IPS-18c (cell line): ENCODE results near the gene TSPAN2.

Experiments
- H3K4me3 ChIP-seq: 2 replicates; pipeline ENCODE4 v1.7.0; 2013; ENCODE audit warnings: low read depth, mild to moderate bottlenecking, low read length, moderate library complexity; ENCODE audit not compliant: insufficient read depth
- H3K9me3 ChIP-seq: one replicate; pipeline ENCODE4 v1.6.1; 2013; ENCODE audit warnings: mild to moderate bottlenecking, low read length, moderate library complexity; ENCODE audit not compliant: control insufficient read depth, insufficient read depth

The TSPAN2 gene

GRCh38 chr1:115064461-115064860 lies 24.8 kb downstream of the TSPAN2 start:
- H3K4me3 ChIP-seq, result no peak overlapping the region
- peaks cover 2% of the 10 kb centered on the region for H3K9me3 ChIP-seq

GRCh38 chr1:115063228-115063901 lies 25.9 kb downstream of the TSPAN2 start:
- Histone ChIP-seq H3K4me3 (no peak overlapping the region), H3K9me3 (peaks cover 2% of the 10 kb centered on the region)

GRCh38 chr1:115062542-115063004 lies 26.7 kb downstream of the TSPAN2 start:
- Histone ChIP-seq H3K4me3 (no peak overlapping the region), H3K9me3 (peaks cover 2% of the 10 kb centered on the region)

GRCh38 chr1:115060501-115060900 lies 28.8 kb downstream of the TSPAN2 start:
- Histone ChIP-seq H3K4me3 (no peak overlapping the region), H3K9me3 (no peaks in the 10 kb centered on the region)

- no peak overlapping the region for H3K4me3 ChIP-seq
Measured at GRCh38 chr1:115059316-115059715, 30.0 kb downstream of the TSPAN2 start.

GRCh38 chr1:115057661-115058254 lies 31.5 kb downstream of the TSPAN2 start:
- H3K9me3 ChIP-seq, result no peaks in the 10 kb centered on the region
- no peak overlapping the region for H3K4me3 ChIP-seq

More at GRCh38 chr1:115059316-115059715, 30.0 kb downstream of the TSPAN2 start:
- H3K9me3 ChIP-seq, result no peaks in the 10 kb centered on the region

- H3K4me3 ChIP-seq, result no peak overlapping the region
- no peaks in the 10 kb centered on the region for H3K9me3 ChIP-seq
Measured at GRCh38 chr1:115056395-115056798, 32.9 kb downstream of the TSPAN2 start.

GRCh38 chr1:115052454-115053083 lies 36.7 kb downstream of the TSPAN2 start:
- Histone ChIP-seq H3K4me3 (no peak overlapping the region), H3K9me3 (no peaks in the 10 kb centered on the region)

GRCh38 chr1:115051850-115052249 lies 37.5 kb downstream of the TSPAN2 start:
- Histone ChIP-seq H3K9me3 (no peaks in the 10 kb centered on the region), H3K4me3 (no peak overlapping the region)

- no peaks in the 10 kb centered on the region for H3K9me3 ChIP-seq
- no peak overlapping the region for H3K4me3 ChIP-seq
Measured at GRCh38 chr1:115046751-115047150, 42.6 kb downstream of the TSPAN2 start.

GRCh38 chr1:115041654-115042053 lies 47.6 kb downstream of the TSPAN2 start:
- no peaks in the 10 kb centered on the region for H3K9me3 ChIP-seq
- H3K4me3 ChIP-seq, result no peak overlapping the region

GRCh38 chr1:115040501-115040900 lies 48.8 kb downstream of the TSPAN2 start:
- Histone ChIP-seq H3K4me3 (no peak overlapping the region), H3K9me3 (no peaks in the 10 kb centered on the region)

- Histone ChIP-seq H3K4me3 (no peak overlapping the region), H3K9me3 (no peaks in the 10 kb centered on the region)
Measured at GRCh38 chr1:115036814-115037507, 52.3 kb downstream of the TSPAN2 start.

- no peaks in the 10 kb centered on the region for H3K9me3 ChIP-seq
- H3K4me3 ChIP-seq, result no peak overlapping the region
Measured at GRCh38 chr1:115035652-115036051, 53.7 kb downstream of the TSPAN2 start.

- no peaks in the 10 kb centered on the region for H3K9me3 ChIP-seq
- no peak overlapping the region for H3K4me3 ChIP-seq
Measured at GRCh38 chr1:115031595-115031994, 57.7 kb downstream of the TSPAN2 start.

GRCh38 chr1:115029526-115029925 lies 59.8 kb downstream of the TSPAN2 start, which contains the start of gene TSHB:
TSS of gene TSHB (plus strand) at chr1:115029826. CDS start at chr1:115033363, 3,537 bp downstream.
- H3K4me3 ChIP-seq, result no peak within 1 kb of the TSS
- H3K9me3 ChIP-seq, result no peaks in the 10 kb centered on the region

GRCh38 chr1:115023593-115023992 lies 65.7 kb downstream of the TSPAN2 start:
- no peak overlapping the region for H3K4me3 ChIP-seq

GRCh38 chr1:115021145-115021544 lies 68.2 kb downstream of the TSPAN2 start:
- Histone ChIP-seq H3K9me3 (no peaks in the 10 kb centered on the region), H3K4me3 (no peak overlapping the region)

More at GRCh38 chr1:115023593-115023992, 65.7 kb downstream of the TSPAN2 start:
- no peaks in the 10 kb centered on the region for H3K9me3 ChIP-seq
